Erythroblast (primary cell): ENCODE results near the gene PTPRD.

Source experiments
- GATA1 ChIP-seq: IDR thresholded peaks from 2 replicates; pipeline ENCODE4 v1.6.1; 2011; ENCODE audit warnings: low read depth, mild to moderate bottlenecking, control low read depth, low read length, moderate library complexity
- POLR2A ChIP-seq: IDR thresholded peaks from 2 replicates; pipeline ENCODE4 v1.6.1; 2011; ENCODE audit warnings: mild to moderate bottlenecking, low read length

- no peak for TF ChIP-seq POLR2A
- TF ChIP-seq GATA1 = no peak
These were observed 795.6 kb downstream of the PTPRD start for GRCh38 chr9:9817176-9817575.
